Uterus (tissue), 2 donors: ENCODE data around the gene CCR4.

Experiments used
- CTCF ChIP-seq, 4 experiments: fragments of 200-600 bp in 2 of 4; fragments of 450-650 bp in 2 of 4; sonication (generic) in 2 of 4; IDR thresholded peaks; one replicate each; pipeline ENCODE4 v1.5.1; 2016 to 2019; ENCODE audit warnings: antibody characterized with exemption in 4 of 4, mild to moderate bottlenecking in 2 of 4, moderate library complexity in 1 of 4
- POLR2A ChIP-seq, 2 donors: fragments of 450-650 bp; IDR thresholded peaks; one replicate each; pipeline ENCODE4 v1.6.1; 2016; ENCODE audit warnings: antibody characterized with exemption in 2 of 2, mild to moderate bottlenecking in 1 of 2, moderate library complexity in 1 of 2

GRCh38 chr3:32937331-32937730 is 14.1 kb upstream of the CCR4 start:
- TF ChIP-seq CTCF (IDR thresholded peaks at IDR 0.05): no peak
- no peak for TF ChIP-seq POLR2A (IDR thresholded peaks at IDR 0.05)
